Stomach (tissue), 4 donors: ENCODE results near the gene BRD3OS.

Source experiments
- CTCF ChIP-seq, 7 experiments: fragments of 450-650 bp in 4 of 7; fragments of 200-600 bp in 3 of 7; sonication (generic) in 3 of 7; IDR thresholded peaks; one replicate each; pipeline ENCODE4 v1.5.1; 2016 to 2019; ENCODE audit warnings: antibody characterized with exemption in 7 of 7, control low read depth in 2 of 7, mild to moderate bottlenecking in 1 of 7
- EP300 ChIP-seq: sonication (generic); formaldehyde crosslinking; IDR thresholded peaks from one replicate; pipeline ENCODE4 v1.6.1; 2017; ENCODE audit warnings: antibody characterized with exemption
- POLR2A ChIP-seq, 4 donors: fragments of 450-650 bp; IDR thresholded peaks; one replicate each; pipeline ENCODE4 v1.6.1; 2016; ENCODE audit warnings: antibody characterized with exemption in 4 of 4, control low read depth in 2 of 4, mild to moderate bottlenecking in 1 of 4, moderate library complexity in 1 of 4
- POLR2AphosphoS5 ChIP-seq, 3 donors: sonication (generic); formaldehyde crosslinking; IDR thresholded peaks; one replicate each; pipeline ENCODE4 v1.6.1; 2016; ENCODE audit warnings: antibody characterized with exemption in 3 of 3

GRCh38 chr9:134034215-134035040, 9.1 kb downstream of the BRD3OS start:
- TF ChIP-seq CTCF (IDR thresholded peaks at IDR 0.05) (no peak), POLR2AphosphoS5 (IDR thresholded peaks at IDR 0.05) (no peak), POLR2A (IDR thresholded peaks at IDR 0.05) (no peak), EP300 (no peak)
